HEK293 (cell line): ENCODE measurements around the gene C4orf51.

Experiments
- CTCF ChIP-seq: fragments of 450-650 bp; formaldehyde crosslinking; IDR thresholded peaks from 2 replicates; pipeline ENCODE4 v1.5.1; 2016; ENCODE audit warnings: missing biosample characterization, missing genetic modification characterization
- GLIS2 ChIP-seq: fragments of 450-650 bp; formaldehyde crosslinking; IDR thresholded peaks from 2 replicates; pipeline ENCODE4 v1.5.1; 2016; ENCODE audit warnings: missing biosample characterization, missing genetic modification characterization
- TCF7L2 ChIP-seq: IDR thresholded peaks from 2 replicates; pipeline ENCODE4 v1.6.1; 2011; ENCODE audit warnings: low read depth, mild to moderate bottlenecking, inconsistent platforms, low read length, moderate library complexity, borderline replicate concordance
- ZFHX2 ChIP-seq: fragments of 450-650 bp; formaldehyde crosslinking; conservative IDR thresholded peaks from 2 replicates; pipeline ENCODE4 v1.5.1; 2016; ENCODE audit warnings: missing biosample characterization, missing genetic modification characterization
- ZNF121 ChIP-seq: fragments of 450-650 bp; formaldehyde crosslinking; IDR thresholded peaks from 2 replicates; pipeline ENCODE4 v1.5.1; 2016; ENCODE audit warnings: missing biosample characterization, missing genetic modification characterization
- ZNF2 ChIP-seq: fragments of 450-650 bp; formaldehyde crosslinking; IDR thresholded peaks from 2 replicates; pipeline ENCODE4 v1.5.1; 2016; ENCODE audit warnings: missing biosample characterization, missing genetic modification characterization
- ZNF302 ChIP-seq: fragments of 450-650 bp; formaldehyde crosslinking; IDR thresholded peaks from 2 replicates; pipeline ENCODE4 v1.5.1; 2016; ENCODE audit warnings: missing biosample characterization, missing genetic modification characterization, low read depth
- ZNF501 ChIP-seq: fragments of 450-650 bp; formaldehyde crosslinking; IDR thresholded peaks from 2 replicates; pipeline ENCODE4 v1.5.1; 2016; ENCODE audit warnings: missing biosample characterization, missing genetic modification characterization
- ZNF518A ChIP-seq: fragments of 450-650 bp; formaldehyde crosslinking; conservative IDR thresholded peaks from 2 replicates; pipeline ENCODE4 v1.5.1; 2016; ENCODE audit warnings: low read depth, missing biosample characterization, missing genetic modification characterization
- ZNF768 ChIP-seq: fragments of 450-650 bp; formaldehyde crosslinking; IDR thresholded peaks from 2 replicates; pipeline ENCODE4 v1.5.1; 2018; ENCODE audit warnings: missing biosample characterization, mild to moderate bottlenecking, missing genetic modification characterization

DNA sequence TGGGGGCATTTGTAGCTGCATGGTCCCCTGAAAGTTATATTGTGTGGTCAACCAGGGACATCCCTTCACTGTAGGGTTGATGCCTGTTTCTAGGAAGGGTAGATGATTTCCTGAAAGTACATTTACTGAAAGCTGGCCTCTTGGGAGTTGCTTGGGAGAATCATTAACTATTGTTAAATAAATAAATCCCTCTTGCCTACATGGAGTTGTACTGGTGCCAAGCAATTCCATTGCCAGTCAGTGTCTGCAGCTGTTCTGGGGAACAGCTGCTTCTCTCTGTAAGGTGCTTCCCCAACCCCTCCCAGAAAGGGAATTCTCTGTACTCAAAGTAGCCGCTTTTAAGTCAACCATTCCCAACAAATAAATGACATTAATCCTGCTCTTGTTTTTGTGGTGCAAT, 51.1 kb downstream of the C4orf51 start:
- TF ChIP-seq ZNF121 = no peak
- no peak for TF ChIP-seq TCF7L2
- TF ChIP-seq ZFHX2 (tag by site-specific recombination) = no peak
- TF ChIP-seq ZNF518A (tag by site-specific recombination) = no peak
- no peak for TF ChIP-seq ZNF768
- no peak for TF ChIP-seq CTCF (tag by site-specific recombination)
- TF ChIP-seq GLIS2 = no peak
- no peak for TF ChIP-seq ZNF302
- no peak for TF ChIP-seq ZNF2 (tag by site-specific recombination)
- no peak for TF ChIP-seq ZNF501
